A549 (cell line): Measurements from ENCODE around the gene POLR3A. TPM values are rescaled to one million over a fixed set of nuclear protein-coding genes. Genes with fewer than 3 reads are reported as not detected.

Source experiments
- ATAC-seq, 2 experiments: fragments of 200-7000 bp in 1 of 2; fragments of >200 bp in 1 of 2; cut with Nextera tagmentation in 1 of 2; cut with Tn5 transposase in 1 of 2; 3 replicates each; pipeline versions ENCODE4 v1.8.0 to v1.9.1; 2018 to 2020; ENCODE audit warnings: mild to moderate bottlenecking in 1 of 2, moderate library complexity in 1 of 2
- CTCF ChIA-PET: fragments of 300-600 bp; sonication (Branson Sonifier 250); formaldehyde crosslinking; extraction: SDS; loops from one replicate; lab custom pipeline; 2021; ENCODE audit warnings: antibody characterized with exemption, inconsistent platforms; lab: Yijun Ruan, JAX
- POLR2A ChIA-PET: fragments of 350-600 bp; formaldehyde crosslinking; extraction: SDS; loops from one replicate; lab custom pipeline; 2021; ENCODE audit warnings: antibody characterized with exemption, inconsistent platforms; lab: Yijun Ruan, JAX
- DNase-seq, 2 experiments: peaks; one replicate each; pipeline versions ENCODE4 v3.0.0 to v3.0.0-alpha.2; 2011 to 2016; ENCODE audit warnings: low read depth in 1 of 2, low spot score in 1 of 2
- FAIRE-seq: peaks from 2 replicates; lab custom pipeline; 2011; peaks lifted over from hg19 to GRCh38; lab: Jason Lieb, UNC
- H3K27ac ChIP-seq, 2 experiments: fragments of >200 bp; sonication (Bioruptor Twin); formaldehyde crosslinking; 3 replicates each; pipeline ENCODE4 v1.5.1; 2016 to 2017
- H3K4me1 ChIP-seq: fragments of >200 bp; sonication (Bioruptor Twin); formaldehyde crosslinking; 3 replicates; pipeline ENCODE4 v1.6.1; 2016
- H3K4me2 ChIP-seq: fragments of >200 bp; sonication (Bioruptor Twin); formaldehyde crosslinking; 3 replicates; pipeline ENCODE4 v1.6.1; 2016
- H3K4me3 ChIP-seq: fragments of >200 bp; sonication (Bioruptor Twin); formaldehyde crosslinking; 3 replicates; pipeline ENCODE4 v1.5.1; 2016
- H3K9me3 ChIP-seq: fragments of >200 bp; sonication (Bioruptor Twin); formaldehyde crosslinking; 3 replicates; pipeline ENCODE4 v1.6.1; 2016
- ATOH8 ChIP-seq: fragments of 250-450 bp; sonication (Bioruptor Pico); IDR thresholded peaks from 2 replicates; pipeline ENCODE4 v1.5.0; 2020; ENCODE audit warnings: low read depth, mild to moderate bottlenecking, moderate library complexity
- BHLHE40 ChIP-seq: IDR thresholded peaks from 2 replicates; pipeline ENCODE4 v1.6.1; 2012; ENCODE audit warnings: low read depth, low read length, inconsistent platforms
- CHD2 ChIP-seq: fragments of 150-350 bp; IDR thresholded peaks from 2 replicates; pipeline ENCODE4 v1.6.1; 2014; ENCODE audit warnings: low read length; ENCODE audit not compliant: partially characterized antibody
- FOSB ChIP-seq: fragments of 250-450 bp; sonication (Bioruptor Pico); IDR thresholded peaks from 2 replicates; pipeline ENCODE4 v1.5.0; 2020; ENCODE audit warnings: mild to moderate bottlenecking, moderate library complexity
- FOSL2 ChIP-seq, 2 experiments: fragments of 450-650 bp in 1 of 2; fragments of >200 bp in 1 of 2; sonication (Bioruptor Twin) in 1 of 2; formaldehyde crosslinking; IDR thresholded peaks; 2 replicates each; pipeline versions ENCODE4 v1.5.0 to v1.6.1; 2016 to 2020; ENCODE audit warnings: mild to moderate bottlenecking in 1 of 2, moderate library complexity in 1 of 2
- FOXS1 ChIP-seq: fragments of 250-450 bp; sonication (Bioruptor Pico); IDR thresholded peaks from 2 replicates; pipeline ENCODE4 v1.5.0; 2020; ENCODE audit warnings: mild to moderate bottlenecking, moderate library complexity
- HMGXB4 ChIP-seq: fragments of 250-450 bp; sonication (Bioruptor Pico); IDR thresholded peaks from 2 replicates; pipeline ENCODE4 v1.5.0; 2021; ENCODE audit warnings: mild to moderate bottlenecking, moderate library complexity, borderline replicate concordance
- HOXA7 ChIP-seq: fragments of 250-450 bp; sonication (Bioruptor Pico); IDR thresholded peaks from 2 replicates; pipeline ENCODE4 v1.5.0; 2020; ENCODE audit warnings: mild to moderate bottlenecking, moderate library complexity
- JUN ChIP-seq, 2 experiments: fragments of >200 bp; sonication (Bioruptor Twin); formaldehyde crosslinking; IDR thresholded peaks; 2 replicates in 1 of 2; 3 replicates in 1 of 2; pipeline ENCODE4 v1.6.1; 2016 to 2017
- JUNB ChIP-seq: fragments of >200 bp; sonication (Bioruptor Twin); formaldehyde crosslinking; IDR thresholded peaks from 2 replicates; pipeline ENCODE4 v1.6.1; 2016
- MAX ChIP-seq: IDR thresholded peaks from 2 replicates; pipeline ENCODE4 v1.6.1; 2012
- MYC ChIP-seq: IDR thresholded peaks from 2 replicates; pipeline ENCODE4 v1.6.1; 2012; ENCODE audit warnings: mild to moderate bottlenecking, inconsistent platforms, low read length, improper control_type of control experiment, borderline replicate concordance
- NFE2L2 ChIP-seq: fragments of 150-350 bp; conservative IDR thresholded peaks from 2 replicates; pipeline ENCODE4 v1.6.1; 2014; ENCODE audit warnings: low read length
- RAD21 ChIP-seq, 2 experiments: fragments of >200 bp in 1 of 2; sonication (Bioruptor Twin) in 1 of 2; formaldehyde crosslinking in 1 of 2; IDR thresholded peaks in 1 of 2; conservative IDR thresholded peaks in 1 of 2; 2 replicates in 1 of 2; 3 replicates in 1 of 2; pipeline ENCODE4 v1.6.1; 2012 to 2018; ENCODE audit warnings: inconsistent platforms in 1 of 2
- RARB ChIP-seq: fragments of 250-450 bp; sonication (Bioruptor Pico); IDR thresholded peaks from 2 replicates; pipeline ENCODE4 v1.8.0; 2021; ENCODE audit warnings: mild to moderate bottlenecking, moderate library complexity
- RCOR1 ChIP-seq: fragments of 150-350 bp; IDR thresholded peaks from 2 replicates; pipeline ENCODE4 v1.6.1; 2014; ENCODE audit warnings: antibody characterized with exemption, low read length, low read depth
- SMC3 ChIP-seq: fragments of >200 bp; sonication (Bioruptor Twin); formaldehyde crosslinking; IDR thresholded peaks from 3 replicates; pipeline ENCODE4 v1.6.1; 2018; ENCODE audit warnings: inconsistent platforms
- ZC3H11A ChIP-seq: fragments of 450-650 bp; IDR thresholded peaks from 2 replicates; pipeline ENCODE4 v1.6.1; 2014; ENCODE audit warnings: antibody characterized with exemption, mild to moderate bottlenecking
- WGBS: methylation state at CpG from one replicate; pipeline ENCODE4 v1.1.6; 2017; ENCODE audit errors: missing lambda C conversion rate; 5-methylcytosine and 5-hydroxymethylcytosine counted together
- polyA plus RNA-seq, 4 experiments: library from polyadenylated mRNA; depleted of rRNA in 3 of 4; stranded (reverse); fragments of >200 nt; fragmentation: RNase III in 1 of 4; extraction: RNeasy Plus Mini Kit Qiagen cat#74134 plus additional on column Dnase treatment in 1 of 4; gene quantifications; 2 replicates in 3 of 4; 3 replicates in 1 of 4; pipeline ENCODE4 v1.2.3, GENCODE V29; 2011 to 2017
- TF ChIP-seq, protein P1 (sequence below): IDR thresholded peaks from 2 replicates; pipeline ENCODE4 v1.6.1; 2012; ENCODE audit warnings: low read depth, borderline replicate concordance
- TF ChIP-seq, protein P2 (sequence below): fragments of 450-650 bp; IDR thresholded peaks from 2 replicates; pipeline ENCODE4 v1.6.1; 2014; ENCODE audit warnings: antibody characterized with exemption

The POLR3A gene
- polyA plus RNA-seq, 2 of the 4 experiments (the other 2 are of a cell fraction) = 10.9 to 17.7 TPM

GRCh38 chr10:77959887-77960455 is 69.3 kb downstream of the POLR3A start:
- H3K27ac ChIP-seq = no peak overlapping the region
- H3K9me3 ChIP-seq = peaks cover 12% of the 10 kb centered on the region; the same call in 2 of the 3 replicates
- DNase-seq (no peak), ATAC-seq (peak in 1 of 2 experiments; percentile 51; a peak in 1 of 6 replicates), FAIRE-seq (no peak)
- ChIA-PET CTCF (interaction anchor here (1.0 to 1.3 kb wide), 2 partner anchors 52 to 113 kb away, joined by 3 read pairs; no protein-coding TSS in a partner anchor), POLR2A (no interaction called here)
- TF ChIP-seq FOXS1 (CRISPR knock-in tag) (no peak), FOSL2 (IDR thresholded peaks at IDR 0.05) (no peak), FOSL2 (CRISPR knock-in tag; IDR thresholded peaks at IDR 0.05) (no peak), NFE2L2 (no peak), CHD2 (no peak), MAX (no peak), FOSB (no peak)
- TF ChIP-seq, protein P1, sequence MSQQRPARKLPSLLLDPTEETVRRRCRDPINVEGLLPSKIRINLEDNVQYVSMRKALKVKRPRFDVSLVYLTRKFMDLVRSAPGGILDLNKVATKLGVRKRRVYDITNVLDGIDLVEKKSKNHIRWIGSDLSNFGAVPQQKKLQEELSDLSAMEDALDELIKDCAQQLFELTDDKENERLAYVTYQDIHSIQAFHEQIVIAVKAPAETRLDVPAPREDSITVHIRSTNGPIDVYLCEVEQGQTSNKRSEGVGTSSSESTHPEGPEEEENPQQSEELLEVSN = no peak
- TF ChIP-seq, protein P2, sequence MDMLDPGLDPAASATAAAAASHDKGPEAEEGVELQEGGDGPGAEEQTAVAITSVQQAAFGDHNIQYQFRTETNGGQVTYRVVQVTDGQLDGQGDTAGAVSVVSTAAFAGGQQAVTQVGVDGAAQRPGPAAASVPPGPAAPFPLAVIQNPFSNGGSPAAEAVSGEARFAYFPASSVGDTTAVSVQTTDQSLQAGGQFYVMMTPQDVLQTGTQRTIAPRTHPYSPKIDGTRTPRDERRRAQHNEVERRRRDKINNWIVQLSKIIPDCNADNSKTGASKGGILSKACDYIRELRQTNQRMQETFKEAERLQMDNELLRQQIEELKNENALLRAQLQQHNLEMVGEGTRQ = no peak
- no peak overlapping the region for H3K4me3 ChIP-seq
- WGBS = 77% methylated on average over 8 of the region's 8 CpGs
- H3K4me2 ChIP-seq = no peak overlapping the region
- no peaks in the 10 kb centered on the region for H3K4me1 ChIP-seq

DNA sequence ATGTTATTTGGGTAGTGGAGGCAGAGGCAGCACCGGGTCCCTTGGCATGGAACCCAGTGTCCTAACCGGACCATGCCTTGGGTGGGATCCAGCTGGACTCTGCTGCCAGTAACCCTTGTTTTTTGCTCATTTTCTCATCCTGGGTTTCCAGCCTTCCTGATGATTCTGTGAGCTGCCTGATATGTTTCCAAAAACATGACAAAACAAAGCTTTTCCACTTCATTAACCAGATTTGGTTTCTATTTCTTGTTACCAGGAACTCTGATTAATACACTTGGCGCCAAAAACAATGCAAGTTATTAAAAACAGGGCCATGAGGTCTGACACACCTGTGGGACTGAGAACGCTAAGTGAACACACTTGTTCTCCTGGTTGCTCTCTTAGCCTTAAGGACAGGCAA is 69.9 kb downstream of the POLR3A start:
- peaks cover 7% of the 10 kb centered on the region; the same call in 2 of the 3 replicates for H3K9me3 ChIP-seq
- no peak overlapping the region for H3K4me3 ChIP-seq
- ChIA-PET POLR2A (no interaction called here), CTCF (interaction anchor here (0.6 to 1.3 kb wide), 3 partner anchors 52 to 112 kb away, joined by 3 read pairs; no protein-coding TSS in a partner anchor)
- FAIRE-seq (no peak), DNase-seq (no peak), ATAC-seq (no peak)
- no peak overlapping the region for H3K27ac ChIP-seq
- no peaks in the 10 kb centered on the region for H3K4me1 ChIP-seq
- H3K4me2 ChIP-seq = no peak overlapping the region
- 56% methylated on average over 4 of the region's 4 CpGs for WGBS
- TF ChIP-seq MYC (no peak), ZC3H11A (no peak), MAX (no peak)

- ChIA-PET POLR2A (no interaction called here), CTCF (interaction anchor here (0.9 to 1.7 kb wide), 5 partner anchors 9 to 108 kb away, joined by 3 to 4 read pairs (median 3); no protein-coding TSS in a partner anchor)
- DNase-seq = no peak
- WGBS = 63% methylated on average over 1 of the region's 1 CpG
- peaks cover 30% of the 10 kb centered on the region for H3K9me3 ChIP-seq
- H3K4me3 ChIP-seq = no peak overlapping the region
- no peak for FAIRE-seq
- no peaks in the 10 kb centered on the region for H3K4me1 ChIP-seq
- TF ChIP-seq FOXS1 (CRISPR knock-in tag) (no peak), RCOR1 (no peak), HOXA7 (no peak)
- TF ChIP-seq, all 56 proteins: peak for 0
- no peak overlapping the region for H3K27ac ChIP-seq
- no peak overlapping the region for H3K4me2 ChIP-seq
- no peak for ATAC-seq
Measured at GRCh38 chr10:77955136-77955535, 74.2 kb downstream of the POLR3A start.

DNA sequence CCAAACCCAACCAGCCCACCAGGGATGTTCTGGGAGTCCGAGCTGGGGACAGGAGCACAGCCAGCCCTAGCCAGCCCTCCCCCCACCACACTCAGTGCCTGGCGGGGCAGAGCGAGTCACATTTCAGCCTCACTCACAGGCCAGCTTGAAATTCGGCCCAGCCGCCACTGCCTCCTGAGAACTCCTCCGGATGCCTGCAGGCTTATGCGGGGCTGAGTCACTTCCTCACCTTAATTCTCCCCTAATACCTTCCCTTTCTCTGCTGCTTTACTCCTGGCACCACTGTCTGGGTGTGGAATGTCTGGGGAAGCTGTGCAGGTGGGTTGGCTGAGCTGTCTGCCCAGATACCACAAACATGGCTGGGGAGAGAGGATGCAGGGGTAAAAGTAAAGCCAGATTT is 80.1 kb downstream of the POLR3A start:
- peak; percentile 47 to 52 for DNase-seq
- Histone ChIP-seq H3K4me3 (no peak overlapping the region), H3K4me2 (peak overlapping the region; percentile 57), H3K27ac (peak overlapping the region; percentile 60 to 80), H3K9me3 (peaks cover 30% of the 10 kb centered on the region), H3K4me1 (peaks cover 21% of the 10 kb centered on the region)
- no peak for FAIRE-seq
- ATAC-seq = peak; percentile 85 to 89
- POLR2A ChIA-PET = interaction anchor here (0.6 kb wide), 1 partner anchor 23 kb away, joined by 3 read pairs; the partner anchor contains the start of gene DLG5
- TF ChIP-seq ATOH8 (no peak), BHLHE40 (no peak), NFE2L2 (no peak), JUN (IDR thresholded peaks at IDR 0.05) (0 out of 5 replicates have a peak, but pooled peaks of 1 of the 2 experiments have one; percentile 26), RAD21 (conservative IDR thresholded peaks at IDR 0.05 in 1 of 2, IDR thresholded peaks at IDR 0.05 in 1 of 2) (0 out of 5 replicates have a peak, but pooled peaks of 1 of the 2 experiments have one; percentile 15), MAX (0 out of 2 replicates have a peak, but pooled peaks have one; percentile 13), HOXA7 (no peak), HMGXB4 (CRISPR knock-in tag) (no peak), SMC3 (no peak), FOSL2 (IDR thresholded peaks at IDR 0.05) (no peak), FOSL2 (CRISPR knock-in tag; IDR thresholded peaks at IDR 0.05) (peak; percentile 49; the same call in 1 of the 2 replicates), RARB (0 out of 2 replicates have a peak, but pooled peaks have one; percentile 31), JUNB (peak; percentile 29)
- CTCF ChIA-PET = interaction anchor here (1.0 to 1.1 kb wide), 2 partner anchors 21 to 51 kb away, joined by 3 to 4 read pairs; no protein-coding TSS in a partner anchor
- WGBS = 24% methylated on average over 7 of the region's 7 CpGs
